Erythroblast (primary cell): ENCODE data around the gene IFITM5.
"Not testable (repeated sequence)": the region's sequence is repeated elsewhere in the genome, so short reads cannot be mapped to it uniquely, and the experiment has no call there.

Experiments used
- DNase-seq, 2 experiments: peaks; one replicate each; lab custom pipeline; 2025; lab: John Stamatoyannopoulos, UW
- GATA1 ChIP-seq: IDR thresholded peaks from 2 replicates; pipeline ENCODE4 v1.6.1; 2011; ENCODE audit warnings: low read depth, mild to moderate bottlenecking, control low read depth, low read length, moderate library complexity
- POLR2A ChIP-seq: IDR thresholded peaks from 2 replicates; pipeline ENCODE4 v1.6.1; 2011; ENCODE audit warnings: mild to moderate bottlenecking, low read length

IFITM5 gene

GRCh38 chr11:299081-299891 is at the start of gene IFITM5:
IFITM5 (minus strand) TSS chr11:299526; CDS start chr11:299490, 36 bp downstream.
- no peak for DNase-seq
- TF ChIP-seq GATA1 (no peak), POLR2A (no peak)

- DNase-seq, result no peak
- TF ChIP-seq POLR2A, result no peak
- TF ChIP-seq GATA1, result no peak
Measured at GRCh38 chr11:346529-346928, 47.2 kb upstream of the IFITM5 start.

- no peak for DNase-seq
- TF ChIP-seq POLR2A (no peak), GATA1 (no peak)
Measured at GRCh38 chr11:344836-345578, 45.7 kb upstream of the IFITM5 start.

GRCh38 chr11:342328-342727 is 43.0 kb upstream of the IFITM5 start:
- no peak for DNase-seq
- no peak for TF ChIP-seq POLR2A
- TF ChIP-seq GATA1, result no peak

DNA sequence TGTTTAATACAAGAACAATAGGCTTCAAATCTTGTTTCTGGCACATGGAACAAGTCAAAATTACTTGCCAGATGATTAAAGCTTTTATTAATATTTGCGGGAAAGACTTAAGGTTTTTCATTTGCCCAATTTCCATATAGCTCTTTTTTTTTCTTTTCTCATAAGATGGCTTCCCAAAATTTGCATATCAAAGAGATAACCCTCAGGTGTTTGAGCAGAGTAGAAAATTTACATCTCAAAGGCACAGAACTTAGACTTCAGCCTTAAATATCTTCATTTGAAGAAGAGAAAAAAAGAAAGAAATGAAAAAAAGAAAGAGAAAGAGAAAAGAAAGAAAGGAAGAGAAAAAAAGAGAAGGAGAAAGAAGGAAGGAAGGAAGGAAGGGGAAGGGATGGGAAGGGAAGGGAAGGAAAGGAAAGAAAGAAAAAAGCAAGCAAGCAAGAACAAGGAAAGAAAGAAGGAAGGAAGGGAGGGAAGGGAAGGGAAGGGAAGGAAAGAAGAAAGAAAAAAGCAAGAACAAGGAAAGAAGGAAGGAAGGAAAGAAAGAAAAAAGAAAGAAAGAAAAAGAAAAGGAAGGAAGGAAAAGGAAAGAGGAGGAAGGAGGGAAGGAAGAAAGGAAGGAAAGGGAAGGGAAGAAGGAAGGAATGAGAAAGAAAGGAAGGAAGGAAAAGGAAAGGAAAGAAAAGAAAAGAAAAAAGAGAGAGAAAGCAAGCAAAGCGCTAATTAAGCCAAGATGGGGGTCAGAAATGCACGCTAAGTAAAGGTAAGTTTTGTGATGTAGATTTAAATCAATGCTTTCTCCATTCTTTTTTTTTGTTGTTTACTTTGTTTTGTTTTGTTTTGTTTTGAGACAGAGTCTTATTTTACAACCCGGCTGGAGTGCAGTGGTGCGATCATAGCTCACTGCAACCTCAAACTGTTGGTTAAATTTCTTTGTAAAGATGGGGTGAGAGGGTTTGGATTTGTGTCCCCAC is 41.5 kb upstream of the IFITM5 start:
- TF ChIP-seq GATA1 (no peak), POLR2A (no peak)
- DNase-seq, result no peak

DNA sequence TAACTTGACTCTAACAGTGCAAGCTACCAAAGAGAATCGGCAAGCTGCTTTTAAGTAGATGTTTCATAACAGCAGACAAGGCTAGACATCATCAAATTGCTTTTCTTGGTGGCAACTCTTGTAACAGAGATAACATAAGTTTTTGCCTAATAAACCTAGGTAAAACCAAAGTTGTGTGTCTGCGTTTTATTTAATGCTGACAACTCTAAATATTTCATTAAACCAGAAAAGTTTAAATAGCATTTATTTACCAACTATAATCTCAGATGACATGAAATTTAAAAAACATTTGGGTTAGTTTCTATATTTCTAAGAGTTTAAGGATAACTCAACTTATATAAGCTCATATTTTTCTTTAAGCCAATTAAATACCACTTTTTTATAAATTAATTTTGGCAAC is 40.6 kb upstream of the IFITM5 start:
- no peak for DNase-seq
- TF ChIP-seq POLR2A (no peak), GATA1 (no peak)

DNA sequence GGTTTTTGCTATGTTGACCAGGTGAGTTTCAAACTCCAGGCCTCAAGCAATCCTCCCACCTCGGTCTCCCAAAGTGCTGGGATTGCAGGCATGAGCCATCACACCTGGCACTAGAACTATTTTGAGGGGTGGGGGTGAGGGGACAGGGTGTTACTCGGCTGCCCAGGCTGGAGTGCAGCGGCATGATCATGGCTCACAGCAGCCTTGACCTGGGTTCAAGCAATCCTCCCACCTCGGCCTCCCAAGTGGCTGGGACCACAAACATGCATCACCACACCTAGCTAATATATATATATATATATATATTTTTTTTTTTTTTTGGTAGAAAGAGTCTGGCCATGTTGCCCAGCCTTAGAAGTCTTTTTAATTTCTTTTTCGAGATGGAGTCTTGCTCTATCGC is 38.4 kb upstream of the IFITM5 start:
- TF ChIP-seq GATA1 (no peak), POLR2A (no peak)

GRCh38 chr11:336659-337198 is 37.4 kb upstream of the IFITM5 start:
- no peak for DNase-seq
- no peak for TF ChIP-seq GATA1
- no peak for TF ChIP-seq POLR2A

More for the DNA sequence above, 38.4 kb upstream of the IFITM5 start:
- no peak for DNase-seq

DNA sequence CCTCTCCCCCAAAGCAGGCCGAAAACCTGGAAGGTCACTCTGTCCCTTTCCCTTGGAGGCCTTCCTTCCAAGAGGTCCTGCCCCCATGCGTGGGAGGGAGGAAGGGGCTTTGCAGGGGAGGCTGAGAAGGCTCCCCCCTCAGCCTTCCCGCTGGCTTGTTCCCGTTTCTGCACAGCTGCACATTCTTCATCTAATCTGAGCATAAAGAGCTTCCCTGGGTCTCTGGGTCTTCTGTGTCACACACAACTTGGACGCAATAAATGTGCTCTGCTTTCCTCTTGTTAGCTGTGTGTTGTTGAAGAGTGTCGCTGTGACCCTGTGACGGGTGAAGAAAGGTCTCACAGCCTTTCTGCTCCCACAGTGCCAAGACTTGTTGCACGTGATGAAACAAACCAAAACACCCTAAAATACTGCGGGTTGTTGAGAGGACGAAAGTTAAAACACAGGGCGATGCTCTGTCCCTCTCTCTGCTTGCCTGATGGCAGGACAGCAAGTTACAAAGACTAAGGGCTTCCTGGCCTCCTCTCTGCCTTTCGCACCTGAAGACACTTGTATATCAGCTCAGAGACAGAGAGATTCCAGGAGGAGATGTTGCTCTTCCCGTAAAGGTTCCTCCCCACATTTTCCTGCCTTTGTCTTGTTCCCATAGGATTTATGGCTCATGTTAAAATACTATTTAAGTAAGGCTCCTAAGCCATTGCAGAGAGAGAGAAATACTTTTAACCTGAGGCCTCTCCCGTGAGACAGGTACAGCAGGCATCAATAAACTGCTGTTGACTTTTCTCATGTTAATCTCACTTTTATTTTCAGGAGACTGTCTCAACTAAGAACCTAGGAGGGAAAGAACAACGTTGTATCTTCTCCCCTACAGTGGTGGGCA is 36.7 kb upstream of the IFITM5 start:
- no peak for DNase-seq
- no peak for TF ChIP-seq POLR2A
- no peak for TF ChIP-seq GATA1

DNA sequence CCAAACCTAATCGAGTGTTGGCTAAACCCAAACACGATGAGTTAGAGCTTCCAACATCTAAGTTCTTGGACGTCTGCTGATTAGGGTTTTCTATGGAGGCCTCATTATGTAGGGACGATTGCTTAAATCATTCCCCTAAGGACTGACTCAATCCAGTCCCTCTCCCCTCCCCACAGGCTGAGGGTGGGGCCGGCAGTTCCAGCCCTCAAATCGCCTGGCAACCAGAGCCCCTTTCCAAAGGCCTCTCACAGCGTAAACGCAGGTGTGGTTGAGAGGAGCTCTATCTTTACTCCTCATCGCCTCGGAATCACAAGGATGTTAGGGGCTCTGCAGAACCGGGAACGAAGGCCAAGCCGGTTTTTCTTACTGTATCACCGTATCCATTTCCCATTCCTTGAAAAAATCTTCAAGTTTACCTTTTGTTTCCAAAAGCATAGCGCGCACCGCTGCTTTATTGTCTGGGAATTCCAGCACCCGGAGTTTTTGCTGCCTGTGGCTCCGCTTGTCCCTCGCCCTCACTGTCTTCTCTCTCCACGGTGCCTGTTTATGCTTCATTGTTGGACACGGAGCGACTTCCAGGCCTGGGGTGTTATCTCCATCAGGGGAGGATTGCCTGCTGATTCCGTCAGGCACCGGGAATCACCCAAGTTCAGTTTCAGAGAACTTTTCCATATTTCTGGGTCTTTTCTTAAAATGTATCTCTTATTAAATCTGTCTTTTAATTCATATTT is 35.1 kb upstream of the IFITM5 start:
- no peak for DNase-seq
- TF ChIP-seq GATA1 (no peak), POLR2A (no peak)

- not testable (repeated sequence) for DNase-seq
Measured at GRCh38 chr11:333616-334263, 34.4 kb upstream of the IFITM5 start.
